Neural cell (in vitro differentiated cells): ENCODE measurements around the gene GMDS. TPM values are rescaled to one million over a fixed set of nuclear protein-coding genes. Genes with fewer than 3 reads are reported as not detected.

ENCODE experiments used
- H2AFZ ChIP-seq: fragments of 200-600, 300-800 bp; sonication (generic), shearing (Covaris generic); 2 replicates; pipeline ENCODE4 v1.6.0; 2014; ENCODE audit warnings: low read depth, mild to moderate bottlenecking, antibody characterized with exemption, low read length, moderate library complexity
- H3F3A ChIP-seq: fragments of 200-600 bp; shearing (Covaris generic); 2 replicates; pipeline ENCODE4 v1.6.1; 2016; ENCODE audit warnings: mild to moderate bottlenecking, moderate library complexity, mixed read lengths, antibody characterized with exemption, low read length; ENCODE audit not compliant: insufficient read depth, poor library complexity, severe bottlenecking
- H3K27ac ChIP-seq: fragments of 200-600, 300-800 bp; sonication (generic), shearing (Covaris generic); 2 replicates; pipeline ENCODE4 v1.5.1; 2014; ENCODE audit warnings: mild to moderate bottlenecking, low read length, moderate library complexity
- H3K27me3 ChIP-seq: fragments of 300-800, 200-600 bp; sonication (generic), shearing (Covaris generic); 2 replicates; pipeline ENCODE4 v1.6.0; 2014; ENCODE audit warnings: mild to moderate bottlenecking, low read depth, low read length, moderate library complexity; ENCODE audit not compliant: insufficient read depth
- H3K36me3 ChIP-seq: fragments of 300-800, 200-600 bp; sonication (generic), shearing (Covaris generic); 2 replicates; pipeline ENCODE4 v1.5.1; 2014; ENCODE audit warnings: mild to moderate bottlenecking, antibody characterized with exemption, low read length, moderate library complexity; ENCODE audit not compliant: insufficient read depth
- H3K4me2 ChIP-seq: fragments of 300-800, 200-600 bp; sonication (generic), shearing (Covaris generic); 2 replicates; pipeline ENCODE4 v1.6.0; 2014; ENCODE audit warnings: mild to moderate bottlenecking, low read length
- H3K4me3 ChIP-seq: fragments of 300-800, 200-600 bp; sonication (generic), shearing (Covaris generic); 2 replicates; pipeline ENCODE4 v1.5.1; 2014; ENCODE audit warnings: mild to moderate bottlenecking, low read length, moderate library complexity
- H3K79me2 ChIP-seq: fragments of 200-600 bp; shearing (Covaris generic); replicated peaks from 2 replicates; pipeline ENCODE4 v1.6.0; 2014; ENCODE audit warnings: mild to moderate bottlenecking, low read length, moderate library complexity; ENCODE audit not compliant: insufficient read depth
- H3K9ac ChIP-seq: fragments of 300-800, 200-600 bp; sonication (generic), shearing (Covaris generic); 2 replicates; pipeline ENCODE4 v1.6.1; 2016; ENCODE audit warnings: mild to moderate bottlenecking, low read length, mixed read lengths
- H3K9me2 ChIP-seq: fragments of 200-600 bp; shearing (Covaris generic); 2 replicates; pipeline ENCODE4 v1.6.1; 2016; ENCODE audit warnings: mild to moderate bottlenecking, low read length, mixed read lengths; ENCODE audit not compliant: insufficient read depth
- H3K9me3 ChIP-seq: fragments of 200-600, 300-800 bp; sonication (generic), shearing (Covaris generic); 2 replicates; pipeline ENCODE4 v1.6.1; 2016; ENCODE audit warnings: mild to moderate bottlenecking, mixed run types, low read length, moderate library complexity, mixed read lengths
- H4K20me1 ChIP-seq: fragments of 200-600 bp; shearing (Covaris generic); 2 replicates; pipeline ENCODE4 v1.6.1; 2016; ENCODE audit warnings: mild to moderate bottlenecking, mixed run types; ENCODE audit not compliant: insufficient read depth
- EP300 ChIP-seq: fragments of 450-650 bp; conservative IDR thresholded peaks from 2 replicates; pipeline ENCODE4 v1.6.1; 2014; ENCODE audit warnings: antibody characterized with exemption, mild to moderate bottlenecking, moderate library complexity; ENCODE audit not compliant: poor library complexity, severe bottlenecking
- EZH2 ChIP-seq: fragments of 200-600, 300-800 bp; shearing (Covaris generic), sonication (generic); IDR thresholded peaks from 2 replicates; pipeline ENCODE4 v1.6.1; 2014; ENCODE audit warnings: antibody characterized with exemption, low read length, borderline replicate concordance, mild to moderate bottlenecking; ENCODE audit not compliant: insufficient read depth, poor library complexity, severe bottlenecking
- MXI1 ChIP-seq: fragments of 450-650 bp; conservative IDR thresholded peaks from 2 replicates; pipeline ENCODE4 v1.6.1; 2014; ENCODE audit warnings: antibody characterized with exemption, mild to moderate bottlenecking; ENCODE audit not compliant: poor library complexity, severe bottlenecking
- POLR2AphosphoS5 ChIP-seq: IDR thresholded peaks from 2 replicates; pipeline ENCODE4 v1.6.1; 2012
- RAD21 ChIP-seq: fragments of 450-650 bp; conservative IDR thresholded peaks from 2 replicates; pipeline ENCODE4 v1.6.1; 2014; ENCODE audit warnings: antibody characterized with exemption, mild to moderate bottlenecking, moderate library complexity
- SMC3 ChIP-seq: fragments of 450-650 bp; conservative IDR thresholded peaks from 2 replicates; pipeline ENCODE4 v1.6.1; 2014; ENCODE audit warnings: antibody characterized with exemption, mild to moderate bottlenecking, moderate library complexity; ENCODE audit not compliant: poor library complexity
- TAF1 ChIP-seq: IDR thresholded peaks from 2 replicates; pipeline ENCODE4 v1.6.1; 2012; ENCODE audit warnings: low read depth
- polyA plus RNA-seq: library from polyadenylated mRNA; depleted of rRNA; stranded (reverse); fragments of >200 nt; gene quantifications from 2 replicates; pipeline ENCODE4 v1.2.3, GENCODE V29; 2014
- TF ChIP-seq, protein P1 (sequence below): fragments of 450-650 bp; IDR thresholded peaks from 2 replicates; pipeline ENCODE4 v1.5.1; 2014; ENCODE audit warnings: antibody characterized with exemption, mild to moderate bottlenecking, moderate library complexity; ENCODE audit not compliant: poor library complexity, severe bottlenecking
- TF ChIP-seq, protein P2 (sequence below): IDR thresholded peaks from 2 replicates; pipeline ENCODE4 v1.6.1; 2012; ENCODE audit warnings: borderline replicate concordance

The GMDS gene
- polyA plus RNA-seq, 1 donor from 2014 or later = 11.4 TPM

- no peak overlapping the region for H2AFZ ChIP-seq
- no peaks in the 10 kb centered on the region for H3K27me3 ChIP-seq
- no peak overlapping the region for H3K4me2 ChIP-seq
These were observed 432.9 kb downstream of the GMDS start for GRCh38 chr6:1812487-1812886.

GRCh38 chr6:1812034-1812433 is 433.4 kb downstream of the GMDS start:
- H3K4me3 ChIP-seq = no peak overlapping the region
- no peaks in the 10 kb centered on the region for H3K79me2 ChIP-seq
- TF ChIP-seq EZH2 (no peak), SMC3 (no peak), MXI1 (no peak), RAD21 (no peak), POLR2AphosphoS5 (no peak), TAF1 (no peak), EP300 (no peak)
- TF ChIP-seq, protein P1, sequence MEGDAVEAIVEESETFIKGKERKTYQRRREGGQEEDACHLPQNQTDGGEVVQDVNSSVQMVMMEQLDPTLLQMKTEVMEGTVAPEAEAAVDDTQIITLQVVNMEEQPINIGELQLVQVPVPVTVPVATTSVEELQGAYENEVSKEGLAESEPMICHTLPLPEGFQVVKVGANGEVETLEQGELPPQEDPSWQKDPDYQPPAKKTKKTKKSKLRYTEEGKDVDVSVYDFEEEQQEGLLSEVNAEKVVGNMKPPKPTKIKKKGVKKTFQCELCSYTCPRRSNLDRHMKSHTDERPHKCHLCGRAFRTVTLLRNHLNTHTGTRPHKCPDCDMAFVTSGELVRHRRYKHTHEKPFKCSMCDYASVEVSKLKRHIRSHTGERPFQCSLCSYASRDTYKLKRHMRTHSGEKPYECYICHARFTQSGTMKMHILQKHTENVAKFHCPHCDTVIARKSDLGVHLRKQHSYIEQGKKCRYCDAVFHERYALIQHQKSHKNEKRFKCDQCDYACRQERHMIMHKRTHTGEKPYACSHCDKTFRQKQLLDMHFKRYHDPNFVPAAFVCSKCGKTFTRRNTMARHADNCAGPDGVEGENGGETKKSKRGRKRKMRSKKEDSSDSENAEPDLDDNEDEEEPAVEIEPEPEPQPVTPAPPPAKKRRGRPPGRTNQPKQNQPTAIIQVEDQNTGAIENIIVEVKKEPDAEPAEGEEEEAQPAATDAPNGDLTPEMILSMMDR = no peak
- TF ChIP-seq, protein P2, sequence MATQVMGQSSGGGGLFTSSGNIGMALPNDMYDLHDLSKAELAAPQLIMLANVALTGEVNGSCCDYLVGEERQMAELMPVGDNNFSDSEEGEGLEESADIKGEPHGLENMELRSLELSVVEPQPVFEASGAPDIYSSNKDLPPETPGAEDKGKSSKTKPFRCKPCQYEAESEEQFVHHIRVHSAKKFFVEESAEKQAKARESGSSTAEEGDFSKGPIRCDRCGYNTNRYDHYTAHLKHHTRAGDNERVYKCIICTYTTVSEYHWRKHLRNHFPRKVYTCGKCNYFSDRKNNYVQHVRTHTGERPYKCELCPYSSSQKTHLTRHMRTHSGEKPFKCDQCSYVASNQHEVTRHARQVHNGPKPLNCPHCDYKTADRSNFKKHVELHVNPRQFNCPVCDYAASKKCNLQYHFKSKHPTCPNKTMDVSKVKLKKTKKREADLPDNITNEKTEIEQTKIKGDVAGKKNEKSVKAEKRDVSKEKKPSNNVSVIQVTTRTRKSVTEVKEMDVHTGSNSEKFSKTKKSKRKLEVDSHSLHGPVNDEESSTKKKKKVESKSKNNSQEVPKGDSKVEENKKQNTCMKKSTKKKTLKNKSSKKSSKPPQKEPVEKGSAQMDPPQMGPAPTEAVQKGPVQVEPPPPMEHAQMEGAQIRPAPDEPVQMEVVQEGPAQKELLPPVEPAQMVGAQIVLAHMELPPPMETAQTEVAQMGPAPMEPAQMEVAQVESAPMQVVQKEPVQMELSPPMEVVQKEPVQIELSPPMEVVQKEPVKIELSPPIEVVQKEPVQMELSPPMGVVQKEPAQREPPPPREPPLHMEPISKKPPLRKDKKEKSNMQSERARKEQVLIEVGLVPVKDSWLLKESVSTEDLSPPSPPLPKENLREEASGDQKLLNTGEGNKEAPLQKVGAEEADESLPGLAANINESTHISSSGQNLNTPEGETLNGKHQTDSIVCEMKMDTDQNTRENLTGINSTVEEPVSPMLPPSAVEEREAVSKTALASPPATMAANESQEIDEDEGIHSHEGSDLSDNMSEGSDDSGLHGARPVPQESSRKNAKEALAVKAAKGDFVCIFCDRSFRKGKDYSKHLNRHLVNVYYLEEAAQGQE = no peak
- no peaks in the 10 kb centered on the region for H3K27me3 ChIP-seq
- no peaks in the 10 kb centered on the region for H3K9me3 ChIP-seq
- H2AFZ ChIP-seq = no peak overlapping the region
- H3F3A ChIP-seq = no peaks in the 10 kb centered on the region
- no peaks in the 10 kb centered on the region for H4K20me1 ChIP-seq
- no peak overlapping the region for H3K9ac ChIP-seq
- H3K36me3 ChIP-seq = no peaks in the 10 kb centered on the region
- no peak overlapping the region for H3K4me2 ChIP-seq
- no peaks in the 10 kb centered on the region for H3K9me2 ChIP-seq
- no peak overlapping the region for H3K27ac ChIP-seq

More at GRCh38 chr6:1812487-1812886, 432.9 kb downstream of the GMDS start:
- TF ChIP-seq POLR2AphosphoS5 = no peak
- TF ChIP-seq, protein P2 = no peak
- no peak for TF ChIP-seq SMC3
- Histone ChIP-seq H3K9me2 (no peaks in the 10 kb centered on the region), H3K36me3 (no peaks in the 10 kb centered on the region), H3K4me3 (no peak overlapping the region), H3K27ac (no peak overlapping the region), H3K9me3 (no peaks in the 10 kb centered on the region), H4K20me1 (no peaks in the 10 kb centered on the region), H3K79me2 (no peaks in the 10 kb centered on the region), H3F3A (no peaks in the 10 kb centered on the region), H3K9ac (no peak overlapping the region)
